Measurements from ENCODE around the gene RGS3.

- no peak for TF ChIP-seq CTCF (IDR thresholded peaks at IDR 0.05)
- TF ChIP-seq TP53 (CRISPR knock-in tag; IDR thresholded peaks at IDR 0.05), result no peak
- TF ChIP-seq, protein P1, sequence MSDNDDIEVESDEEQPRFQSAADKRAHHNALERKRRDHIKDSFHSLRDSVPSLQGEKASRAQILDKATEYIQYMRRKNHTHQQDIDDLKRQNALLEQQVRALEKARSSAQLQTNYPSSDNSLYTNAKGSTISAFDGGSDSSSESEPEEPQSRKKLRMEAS (IDR thresholded peaks at IDR 0.05), result no peak
- TF ChIP-seq POLR2A (IDR thresholded peaks at IDR 0.05; ENCODE audit: low read length), result no peak
- no peak for TF ChIP-seq EP300 (IDR thresholded peaks at IDR 0.05)
These were observed 167.0 kb downstream of the RGS3 start for GRCh38 chr9:113630386-113631136.

Data from A549 (cell line).